GM23338 (cell line): Measurements from ENCODE around the gene CHRDL1. TPM values are rescaled to one million over a fixed set of nuclear protein-coding genes. Genes with fewer than 3 reads are reported as not detected.

ENCODE experiments used
- ATAC-seq: fragments of 200-7000 bp; cut with Tn5 transposase; 3 replicates; pipeline ENCODE4 v1.9.1; 2020
- DNase-seq: peaks from one replicate; pipeline ENCODE4 v3.0.0-alpha.2; 2015; ENCODE audit warnings: low spot score
- H2AFZ ChIP-seq: fragments of 200-600 bp; sonication (generic); 2 replicates; pipeline ENCODE4 v1.8.0; 2016; ENCODE audit warnings: antibody characterized with exemption, mild to moderate bottlenecking, moderate library complexity
- H3F3A ChIP-seq: fragments of 200-600 bp; sonication (generic); replicated peaks from 2 replicates; pipeline ENCODE4 v1.8.0; 2017; ENCODE audit warnings: antibody characterized with exemption, mixed run types, low read depth
- H3K27ac ChIP-seq: fragments of 200-600 bp; sonication (generic); 2 replicates; pipeline ENCODE4 v1.6.1; 2016; ENCODE audit warnings: low read depth
- H3K27me3 ChIP-seq: fragments of 200-600 bp; sonication (generic); 2 replicates; pipeline ENCODE4 v1.8.0; 2016; ENCODE audit warnings: mild to moderate bottlenecking, mixed run types, moderate library complexity; ENCODE audit not compliant: insufficient read depth
- H3K36me3 ChIP-seq: fragments of 200-600 bp; sonication (generic); 2 replicates; pipeline ENCODE4 v1.8.0; 2016; ENCODE audit warnings: mild to moderate bottlenecking; ENCODE audit not compliant: insufficient read depth
- H3K4me1 ChIP-seq: fragments of 200-600 bp; sonication (generic); 2 replicates; pipeline ENCODE4 v1.8.0; 2016; ENCODE audit warnings: mild to moderate bottlenecking, moderate library complexity; ENCODE audit not compliant: insufficient read depth
- H3K4me2 ChIP-seq: fragments of 200-600 bp; sonication (generic); 2 replicates; pipeline ENCODE4 v1.7.1; 2017; ENCODE audit warnings: mixed run types
- H3K4me3 ChIP-seq: fragments of 200-600 bp; sonication (generic); 2 replicates; pipeline ENCODE4 v1.6.1; 2016; ENCODE audit warnings: mixed run types
- H3K79me2 ChIP-seq: fragments of 200-600 bp; sonication (generic); replicated peaks from 2 replicates; pipeline ENCODE4 v1.8.0; 2017; ENCODE audit warnings: mild to moderate bottlenecking; ENCODE audit not compliant: insufficient read depth
- H3K9me2 ChIP-seq: fragments of 200-600 bp; sonication (generic); 2 replicates; pipeline ENCODE4 v1.8.0; 2017; ENCODE audit not compliant: insufficient read depth
- H4K20me1 ChIP-seq: fragments of 200-600 bp; sonication (generic); replicated peaks from 2 replicates; pipeline ENCODE4 v1.8.0; 2017; ENCODE audit warnings: mild to moderate bottlenecking; ENCODE audit not compliant: insufficient read depth
- H3K27ac Mint-ChIP-seq: 2 replicates; pipeline ENCODE4 v1.8.0; 2020; ENCODE audit warnings: inconsistent platforms, mild to moderate bottlenecking, moderate library complexity, mixed read lengths
- H3K27me3 Mint-ChIP-seq: 3 replicates; pipeline ENCODE4 v1.8.0; 2022; ENCODE audit warnings: low read depth, mild to moderate bottlenecking, moderate library complexity, mixed read lengths, inconsistent platforms; ENCODE audit not compliant: insufficient read depth, poor library complexity
- H3K36me3 Mint-ChIP-seq: 3 replicates; pipeline ENCODE4 v1.8.0; 2021; ENCODE audit warnings: low read depth, mild to moderate bottlenecking, inconsistent platforms, moderate library complexity, mixed read lengths
- H3K4me1 Mint-ChIP-seq: 3 replicates; pipeline ENCODE4 v1.8.0; 2020; ENCODE audit warnings: mild to moderate bottlenecking, inconsistent platforms, mixed read lengths
- H3K4me3 Mint-ChIP-seq: 3 replicates; pipeline ENCODE4 v1.8.0; 2021; ENCODE audit warnings: moderate library complexity, mild to moderate bottlenecking, inconsistent platforms, mixed read lengths
- H3K9me3 Mint-ChIP-seq: 3 replicates; pipeline ENCODE4 v1.8.0; 2020; ENCODE audit warnings: moderate library complexity, mild to moderate bottlenecking, inconsistent platforms, mixed read lengths
- CREB1 ChIP-seq: fragments of 250-450 bp; sonication (Bioruptor Pico); IDR thresholded peaks from 2 replicates; pipeline ENCODE4 v1.5.0; 2020; ENCODE audit warnings: low read depth, mild to moderate bottlenecking, moderate library complexity
- CTCF ChIP-seq, 2 experiments: fragments of 200-600 bp in 1 of 2; sonication (generic) in 1 of 2; conservative IDR thresholded peaks; 2 replicates each; pipeline versions ENCODE4 v1.5.1 to v1.6.1; 2016 to 2017; ENCODE audit warnings: antibody characterized with exemption in 2 of 2, low read depth in 2 of 2, mild to moderate bottlenecking in 2 of 2, moderate library complexity in 1 of 2
- ETS1 ChIP-seq: IDR thresholded peaks from 2 replicates; pipeline ENCODE4 v1.6.1; 2016; ENCODE audit warnings: antibody characterized with exemption
- EZH2 ChIP-seq: fragments of 200-600 bp; sonication (generic); IDR thresholded peaks from one replicate; pipeline ENCODE4 v1.8.0; 2017; ENCODE audit warnings: antibody characterized with exemption, mild to moderate bottlenecking, low read depth; ENCODE audit not compliant: unreplicated experiment
- EZH2phosphoT487 ChIP-seq: fragments of 200-600 bp; sonication (generic); IDR thresholded peaks from one replicate; pipeline ENCODE4 v1.8.1; 2018; ENCODE audit warnings: antibody characterized with exemption; ENCODE audit not compliant: unreplicated experiment
- JUNB ChIP-seq: IDR thresholded peaks from one replicate; pipeline ENCODE4 v1.6.1; 2016; ENCODE audit warnings: antibody characterized with exemption; ENCODE audit not compliant: unreplicated experiment
- NANOG ChIP-seq: IDR thresholded peaks from 2 replicates; pipeline ENCODE4 v1.6.1; 2016; ENCODE audit warnings: antibody characterized with exemption, borderline replicate concordance
- POLR2AphosphoS5 ChIP-seq: IDR thresholded peaks from 2 replicates; pipeline ENCODE4 v1.6.1; 2016; ENCODE audit warnings: antibody characterized with exemption, low read depth
- REST ChIP-seq: IDR thresholded peaks from one replicate; pipeline ENCODE4 v1.6.1; 2018; ENCODE audit warnings: antibody characterized with exemption; ENCODE audit not compliant: unreplicated experiment
- STAT1 ChIP-seq: IDR thresholded peaks from one replicate; pipeline ENCODE4 v1.6.1; 2016; ENCODE audit warnings: antibody characterized with exemption; ENCODE audit not compliant: unreplicated experiment
- ZNF114 ChIP-seq: fragments of 250-450 bp; sonication (Bioruptor Pico); IDR thresholded peaks from 2 replicates; pipeline ENCODE4 v1.5.0; 2020; ENCODE audit warnings: mild to moderate bottlenecking, moderate library complexity
- ZNF331 ChIP-seq: fragments of 250-450 bp; sonication (Bioruptor Pico); IDR thresholded peaks from 2 replicates; pipeline ENCODE4 v1.5.0; 2020; ENCODE audit warnings: low read depth, mild to moderate bottlenecking, moderate library complexity
- polyA plus RNA-seq: library from polyadenylated mRNA; unstranded; fragments of >200 nt; fragmentation: Nextera tagmentation; extraction: Ambion mirVana; gene quantifications from 2 replicates; pipeline ENCODE4 v1.2.1, GENCODE V29; 2016
- total RNA-seq: library from RNA; depleted of rRNA; stranded (reverse); fragments of >200 nt; shearing (Covaris generic); gene quantifications from 2 replicates; pipeline ENCODE4 v1.2.3, GENCODE V29; 2014
- TF ChIP-seq, protein P1 (sequence below): fragments of 250-450 bp; sonication (Bioruptor Pico); IDR thresholded peaks from 2 replicates; pipeline ENCODE4 v1.5.0; 2020; ENCODE audit warnings: mild to moderate bottlenecking, moderate library complexity

The CHRDL1 gene
- total and polyA plus RNA-seq, 2 experiments from 2014 or later = 3.6 to 9.8 TPM

GRCh38 chrX:110723844-110724243 lies 71.8 kb downstream of the CHRDL1 start:
- no peak for ATAC-seq
- DNase-seq = no peak
- H3K4me2 ChIP-seq = no peak overlapping the region
- H3K4me1 Mint-ChIP-seq = no peaks in the 10 kb centered on the region
- H3K27ac Mint-ChIP-seq = no peak overlapping the region
- no peak overlapping the region for H3K4me3 ChIP-seq
- peaks cover 2% of the 10 kb centered on the region for H3K27me3 Mint-ChIP-seq
- no peaks in the 10 kb centered on the region for H3K9me3 Mint-ChIP-seq
- TF ChIP-seq EZH2phosphoT487 (no peak), ETS1 (no peak), EZH2 (no peak), ZNF114 (CRISPR knock-in tag) (no peak), NANOG (no peak), CTCF (conservative IDR thresholded peaks at IDR 0.05; ENCODE audit: low read depth in 2 of 2) (no peak), CREB1 (CRISPR knock-in tag) (no peak), STAT1 (no peak), REST (no peak), ZNF331 (no peak), POLR2AphosphoS5 (no peak), JUNB (no peak)
- TF ChIP-seq, protein P1, sequence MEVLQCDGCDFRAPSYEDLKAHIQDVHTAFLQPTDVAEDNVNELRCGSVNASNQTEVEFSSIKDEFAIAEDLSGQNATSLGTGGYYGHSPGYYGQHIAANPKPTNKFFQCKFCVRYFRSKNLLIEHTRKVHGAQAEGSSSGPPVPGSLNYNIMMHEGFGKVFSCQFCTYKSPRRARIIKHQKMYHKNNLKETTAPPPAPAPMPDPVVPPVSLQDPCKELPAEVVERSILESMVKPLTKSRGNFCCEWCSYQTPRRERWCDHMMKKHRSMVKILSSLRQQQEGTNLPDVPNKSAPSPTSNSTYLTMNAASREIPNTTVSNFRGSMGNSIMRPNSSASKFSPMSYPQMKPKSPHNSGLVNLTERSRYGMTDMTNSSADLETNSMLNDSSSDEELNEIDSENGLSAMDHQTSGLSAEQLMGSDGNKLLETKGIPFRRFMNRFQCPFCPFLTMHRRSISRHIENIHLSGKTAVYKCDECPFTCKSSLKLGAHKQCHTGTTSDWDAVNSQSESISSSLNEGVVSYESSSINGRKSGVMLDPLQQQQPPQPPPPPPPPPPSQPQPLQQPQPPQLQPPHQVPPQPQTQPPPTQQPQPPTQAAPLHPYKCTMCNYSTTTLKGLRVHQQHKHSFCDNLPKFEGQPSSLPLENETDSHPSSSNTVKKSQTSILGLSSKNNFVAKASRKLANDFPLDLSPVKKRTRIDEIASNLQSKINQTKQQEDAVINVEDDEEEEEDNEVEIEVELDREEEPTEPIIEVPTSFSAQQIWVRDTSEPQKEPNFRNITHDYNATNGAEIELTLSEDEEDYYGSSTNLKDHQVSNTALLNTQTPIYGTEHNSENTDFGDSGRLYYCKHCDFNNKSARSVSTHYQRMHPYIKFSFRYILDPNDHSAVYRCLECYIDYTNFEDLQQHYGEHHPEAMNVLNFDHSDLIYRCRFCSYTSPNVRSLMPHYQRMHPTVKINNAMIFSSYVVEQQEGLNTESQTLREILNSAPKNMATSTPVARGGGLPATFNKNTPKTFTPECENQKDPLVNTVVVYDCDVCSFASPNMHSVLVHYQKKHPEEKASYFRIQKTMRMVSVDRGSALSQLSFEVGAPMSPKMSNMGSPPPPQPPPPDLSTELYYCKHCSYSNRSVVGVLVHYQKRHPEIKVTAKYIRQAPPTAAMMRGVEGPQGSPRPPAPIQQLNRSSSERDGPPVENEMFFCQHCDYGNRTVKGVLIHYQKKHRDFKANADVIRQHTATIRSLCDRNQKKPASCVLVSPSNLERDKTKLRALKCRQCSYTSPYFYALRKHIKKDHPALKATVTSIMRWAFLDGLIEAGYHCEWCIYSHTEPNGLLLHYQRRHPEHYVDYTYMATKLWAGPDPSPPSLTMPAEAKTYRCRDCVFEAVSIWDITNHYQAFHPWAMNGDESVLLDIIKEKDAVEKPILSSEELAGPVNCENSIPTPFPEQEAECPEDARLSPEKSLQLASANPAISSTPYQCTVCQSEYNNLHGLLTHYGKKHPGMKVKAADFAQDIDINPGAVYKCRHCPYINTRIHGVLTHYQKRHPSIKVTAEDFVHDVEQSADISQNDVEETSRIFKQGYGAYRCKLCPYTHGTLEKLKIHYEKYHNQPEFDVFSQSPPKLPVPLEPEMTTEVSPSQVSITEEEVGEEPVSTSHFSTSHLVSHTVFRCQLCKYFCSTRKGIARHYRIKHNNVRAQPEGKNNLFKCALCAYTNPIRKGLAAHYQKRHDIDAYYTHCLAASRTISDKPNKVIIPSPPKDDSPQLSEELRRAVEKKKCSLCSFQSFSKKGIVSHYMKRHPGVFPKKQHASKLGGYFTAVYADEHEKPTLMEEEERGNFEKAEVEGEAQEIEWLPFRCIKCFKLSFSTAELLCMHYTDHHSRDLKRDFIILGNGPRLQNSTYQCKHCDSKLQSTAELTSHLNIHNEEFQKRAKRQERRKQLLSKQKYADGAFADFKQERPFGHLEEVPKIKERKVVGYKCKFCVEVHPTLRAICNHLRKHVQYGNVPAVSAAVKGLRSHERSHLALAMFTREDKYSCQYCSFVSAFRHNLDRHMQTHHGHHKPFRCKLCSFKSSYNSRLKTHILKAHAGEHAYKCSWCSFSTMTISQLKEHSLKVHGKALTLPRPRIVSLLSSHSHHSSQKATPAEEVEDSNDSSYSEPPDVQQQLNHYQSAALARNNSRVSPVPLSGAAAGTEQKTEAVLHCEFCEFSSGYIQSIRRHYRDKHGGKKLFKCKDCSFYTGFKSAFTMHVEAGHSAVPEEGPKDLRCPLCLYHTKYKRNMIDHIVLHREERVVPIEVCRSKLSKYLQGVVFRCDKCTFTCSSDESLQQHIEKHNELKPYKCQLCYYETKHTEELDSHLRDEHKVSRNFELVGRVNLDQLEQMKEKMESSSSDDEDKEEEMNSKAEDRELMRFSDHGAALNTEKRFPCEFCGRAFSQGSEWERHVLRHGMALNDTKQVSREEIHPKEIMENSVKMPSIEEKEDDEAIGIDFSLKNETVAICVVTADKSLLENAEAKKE (CRISPR knock-in tag) = no peak
- no peak overlapping the region for H3K4me3 Mint-ChIP-seq
- no peak overlapping the region for H2AFZ ChIP-seq
- H3K36me3 Mint-ChIP-seq = no peaks in the 10 kb centered on the region
- H4K20me1 ChIP-seq = no peaks in the 10 kb centered on the region
- no peaks in the 10 kb centered on the region for H3K4me1 ChIP-seq
- H3K79me2 ChIP-seq = no peaks in the 10 kb centered on the region
- H3K27me3 ChIP-seq = no peaks in the 10 kb centered on the region
- H3K27ac ChIP-seq = no peak overlapping the region
- no peaks in the 10 kb centered on the region for H3F3A ChIP-seq
- H3K9me2 ChIP-seq = no peaks in the 10 kb centered on the region
- H3K36me3 ChIP-seq = no peaks in the 10 kb centered on the region
